HL-60 (cell line): ENCODE measurements around the gene NPAS2.
A peak's percentile ranks its signal among the peaks of the same experiment; 100 is the strongest.

Source experiments
- POLR2AphosphoS5 ChIP-seq: IDR thresholded peaks from 2 replicates; pipeline ENCODE4 v1.6.1; 2012; ENCODE audit warnings: low read depth
- TF ChIP-seq, protein P1 (sequence below): IDR thresholded peaks from one replicate; pipeline ENCODE4 v1.5.1; 2011; ENCODE audit warnings: low read length, control low read depth, inconsistent platforms; ENCODE audit not compliant: insufficient read depth

- TF ChIP-seq, protein P1, sequence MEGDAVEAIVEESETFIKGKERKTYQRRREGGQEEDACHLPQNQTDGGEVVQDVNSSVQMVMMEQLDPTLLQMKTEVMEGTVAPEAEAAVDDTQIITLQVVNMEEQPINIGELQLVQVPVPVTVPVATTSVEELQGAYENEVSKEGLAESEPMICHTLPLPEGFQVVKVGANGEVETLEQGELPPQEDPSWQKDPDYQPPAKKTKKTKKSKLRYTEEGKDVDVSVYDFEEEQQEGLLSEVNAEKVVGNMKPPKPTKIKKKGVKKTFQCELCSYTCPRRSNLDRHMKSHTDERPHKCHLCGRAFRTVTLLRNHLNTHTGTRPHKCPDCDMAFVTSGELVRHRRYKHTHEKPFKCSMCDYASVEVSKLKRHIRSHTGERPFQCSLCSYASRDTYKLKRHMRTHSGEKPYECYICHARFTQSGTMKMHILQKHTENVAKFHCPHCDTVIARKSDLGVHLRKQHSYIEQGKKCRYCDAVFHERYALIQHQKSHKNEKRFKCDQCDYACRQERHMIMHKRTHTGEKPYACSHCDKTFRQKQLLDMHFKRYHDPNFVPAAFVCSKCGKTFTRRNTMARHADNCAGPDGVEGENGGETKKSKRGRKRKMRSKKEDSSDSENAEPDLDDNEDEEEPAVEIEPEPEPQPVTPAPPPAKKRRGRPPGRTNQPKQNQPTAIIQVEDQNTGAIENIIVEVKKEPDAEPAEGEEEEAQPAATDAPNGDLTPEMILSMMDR = no peak
- peak; percentile 17; the same call in 1 of the 2 replicates for TF ChIP-seq POLR2AphosphoS5
Observed at GRCh38 chr2:101011152-101011551, 191.2 kb downstream of the NPAS2 start.
